Activated gamma-delta T cell (primary cell): ENCODE results near the gene CDC14A.
A peak's percentile ranks its signal among the peaks of the same experiment; 100 is the strongest.
"Not testable (repeated sequence)": the region's sequence is repeated elsewhere in the genome, so short reads cannot be mapped to it uniquely, and the experiment has no call there.

Experiments
- DNase-seq: peaks from one replicate; lab custom pipeline; 2025; lab: John Stamatoyannopoulos, UW
- total RNA-seq, 2 donors: gene quantifications; one replicate each; lab custom pipeline; 2026; lab: John Stamatoyannopoulos, UW

Gene CDC14A, protein sequence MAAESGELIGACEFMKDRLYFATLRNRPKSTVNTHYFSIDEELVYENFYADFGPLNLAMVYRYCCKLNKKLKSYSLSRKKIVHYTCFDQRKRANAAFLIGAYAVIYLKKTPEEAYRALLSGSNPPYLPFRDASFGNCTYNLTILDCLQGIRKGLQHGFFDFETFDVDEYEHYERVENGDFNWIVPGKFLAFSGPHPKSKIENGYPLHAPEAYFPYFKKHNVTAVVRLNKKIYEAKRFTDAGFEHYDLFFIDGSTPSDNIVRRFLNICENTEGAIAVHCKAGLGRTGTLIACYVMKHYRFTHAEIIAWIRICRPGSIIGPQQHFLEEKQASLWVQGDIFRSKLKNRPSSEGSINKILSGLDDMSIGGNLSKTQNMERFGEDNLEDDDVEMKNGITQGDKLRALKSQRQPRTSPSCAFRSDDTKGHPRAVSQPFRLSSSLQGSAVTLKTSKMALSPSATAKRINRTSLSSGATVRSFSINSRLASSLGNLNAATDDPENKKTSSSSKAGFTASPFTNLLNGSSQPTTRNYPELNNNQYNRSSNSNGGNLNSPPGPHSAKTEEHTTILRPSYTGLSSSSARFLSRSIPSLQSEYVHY
- total RNA-seq = 143 to 195 reads per million in 2 donors

DNA sequence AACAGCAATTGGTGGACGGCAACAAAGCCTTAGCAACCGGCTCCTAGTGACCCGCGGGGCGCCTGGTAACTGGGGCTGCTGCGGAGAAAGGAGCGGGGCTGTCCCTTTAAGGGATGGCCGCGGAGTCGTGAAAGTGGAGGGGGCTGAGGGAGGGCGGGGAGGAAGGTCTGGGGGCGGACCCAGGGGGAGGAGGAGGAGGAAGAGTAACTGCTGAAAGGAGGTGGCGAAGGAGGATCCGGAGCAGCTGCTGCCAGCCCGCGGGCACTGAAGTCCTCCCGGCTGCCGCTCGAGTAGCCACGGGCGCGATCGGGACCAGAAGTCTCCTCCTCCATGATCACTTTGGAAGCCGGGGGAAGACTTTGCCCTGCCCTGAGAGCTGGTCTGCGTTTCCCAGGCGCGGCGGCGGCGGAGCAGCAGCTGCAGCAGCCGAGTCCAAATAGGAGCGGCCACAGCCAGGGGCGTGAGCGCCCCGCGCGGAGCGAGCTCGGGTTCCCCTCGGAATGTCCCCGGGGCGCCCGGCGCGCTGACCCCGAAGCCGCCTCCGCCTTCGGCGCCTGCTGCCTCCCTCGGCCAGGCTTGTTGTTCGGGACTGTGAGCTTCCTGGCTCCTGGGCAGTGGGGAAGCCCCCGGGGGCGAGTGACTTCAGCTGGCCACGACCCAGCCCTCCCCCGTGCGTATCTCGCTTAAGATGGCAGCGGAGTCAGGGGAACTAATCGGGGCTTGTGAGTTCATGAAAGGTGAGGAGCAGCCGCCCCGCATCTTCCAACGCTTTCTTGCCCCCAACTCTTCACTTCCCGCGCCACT is at the start of gene CDC14A:
TSS of gene CDC14A (plus strand) at position 240 of the 804 bp plus-strand sequence. CDS start at position 689, 449 bp downstream.
- DNase-seq = peak; percentile 73

DNA sequence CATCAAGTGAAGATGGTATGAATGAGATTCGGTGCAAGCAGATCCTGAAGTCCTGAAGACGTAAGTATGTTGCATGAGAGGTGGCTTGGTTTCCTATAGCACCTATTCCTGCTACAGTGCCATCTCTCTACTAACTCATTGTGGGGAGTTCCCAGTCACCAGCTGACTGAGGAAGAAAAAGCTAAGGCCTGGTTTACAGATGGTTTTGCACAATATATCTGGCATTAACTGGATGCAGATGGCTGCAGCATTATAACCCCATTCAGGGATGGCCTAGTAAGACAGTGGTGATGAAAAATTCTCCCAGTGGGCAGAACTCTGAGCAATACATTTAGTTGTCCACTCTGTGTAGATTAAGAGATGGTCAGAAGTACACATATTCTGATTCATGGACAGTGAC is 49.6 kb upstream of the CDC14A start:
- DNase-seq = no peak

DNA sequence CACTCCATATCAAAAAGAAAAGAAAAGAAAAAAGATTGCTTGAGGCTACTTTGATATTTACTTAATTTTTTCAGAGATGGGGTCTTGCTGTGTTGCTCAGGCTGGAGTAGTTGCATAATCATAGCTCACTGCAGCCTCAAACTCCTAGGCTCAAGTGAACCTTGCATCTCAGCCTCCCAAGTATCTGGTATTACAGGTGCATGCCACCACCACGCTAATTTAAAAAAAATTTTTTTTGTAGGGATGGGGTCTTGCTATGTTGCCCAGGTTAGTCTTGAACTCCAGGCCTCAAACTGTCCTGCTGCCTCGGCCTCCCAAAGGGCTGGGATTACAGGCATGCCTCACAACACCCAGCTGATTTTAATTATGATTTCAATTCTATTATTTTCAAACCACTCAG is 48.1 kb upstream of the CDC14A start:
- no peak for DNase-seq

DNA sequence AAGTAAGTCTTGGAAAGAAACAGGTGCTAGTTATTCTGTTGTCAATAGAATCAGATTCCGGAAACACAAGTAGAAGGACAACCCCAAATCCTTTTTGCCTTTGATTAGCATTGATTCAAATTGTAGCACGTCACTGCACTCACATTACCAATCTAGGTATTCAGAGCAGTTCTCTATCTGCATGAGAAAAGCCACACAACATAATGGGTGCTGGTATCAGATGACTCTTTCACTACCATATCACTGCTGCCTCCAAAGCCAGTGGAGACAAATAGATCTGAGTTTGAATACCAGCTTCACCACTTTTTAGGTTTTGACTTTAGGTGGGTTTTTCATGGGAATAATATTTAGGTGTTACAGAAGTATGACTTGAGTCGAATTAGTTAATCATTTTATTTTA is 47.4 kb upstream of the CDC14A start:
- no peak for DNase-seq

DNA sequence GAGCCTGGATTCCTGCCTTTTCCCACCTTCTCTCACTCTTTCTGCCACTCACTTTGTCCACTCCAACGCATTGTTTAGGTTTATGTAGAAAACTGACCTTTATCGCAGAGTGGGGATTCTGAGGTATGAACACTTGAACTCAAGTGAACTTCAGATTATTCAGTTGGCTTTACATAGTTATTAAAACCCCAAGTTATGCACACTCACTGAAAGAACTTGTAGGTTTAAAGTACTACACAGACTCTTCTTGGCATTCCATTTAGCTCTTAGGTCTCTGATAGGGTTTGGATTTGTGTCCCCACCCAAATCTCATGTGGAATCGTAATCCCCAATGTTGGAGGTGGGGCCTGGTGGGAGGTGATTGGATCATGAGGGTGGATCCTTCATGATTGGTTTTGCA is 46.4 kb upstream of the CDC14A start:
- DNase-seq = no peak

DNA sequence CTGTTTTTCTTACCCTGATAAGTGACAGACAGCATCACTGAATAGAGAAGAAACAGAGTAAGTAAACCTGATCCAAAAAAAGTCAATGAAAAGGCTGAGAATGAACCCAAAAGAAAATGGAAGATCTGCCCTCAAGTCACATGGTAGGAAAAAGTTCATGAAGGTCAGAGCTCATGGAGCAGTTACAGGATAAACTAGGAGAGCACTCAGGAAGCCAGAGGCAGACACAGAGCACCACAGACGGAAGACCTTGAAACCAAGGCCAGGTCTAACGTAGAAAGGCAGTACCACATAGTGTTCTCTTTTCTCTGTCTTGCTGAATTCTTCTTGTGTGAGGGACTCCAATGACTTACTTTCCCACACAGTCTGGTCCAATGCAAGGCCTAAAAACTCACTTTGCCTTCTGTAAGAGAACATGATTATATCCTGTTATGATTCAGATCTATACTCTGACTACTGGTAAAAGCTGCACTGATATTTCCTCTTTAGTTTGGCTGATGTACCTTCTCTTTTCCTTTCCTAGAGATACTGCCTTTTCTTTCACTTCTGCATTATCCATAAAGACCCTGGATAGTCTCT is 45.5 kb upstream of the CDC14A start:
- no peak for DNase-seq

DNA sequence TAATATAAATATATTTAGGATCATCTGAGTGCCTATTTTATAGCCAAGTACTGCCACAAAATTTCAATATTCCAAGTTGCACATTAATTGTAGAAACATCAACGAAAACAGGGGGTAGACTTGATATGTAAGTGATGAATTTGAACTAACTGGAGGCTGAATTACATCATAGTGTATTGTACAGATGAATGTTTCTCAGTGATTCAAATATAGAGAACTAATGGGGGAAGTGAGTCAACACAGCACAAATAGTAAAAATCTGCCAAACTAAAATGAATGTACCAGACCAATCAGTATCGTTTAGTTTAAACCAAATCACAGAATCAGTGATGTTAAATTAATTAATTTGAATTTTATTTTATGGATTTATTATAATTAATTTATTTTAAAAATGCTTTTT is 43.5 kb upstream of the CDC14A start:
- DNase-seq = no peak

DNA sequence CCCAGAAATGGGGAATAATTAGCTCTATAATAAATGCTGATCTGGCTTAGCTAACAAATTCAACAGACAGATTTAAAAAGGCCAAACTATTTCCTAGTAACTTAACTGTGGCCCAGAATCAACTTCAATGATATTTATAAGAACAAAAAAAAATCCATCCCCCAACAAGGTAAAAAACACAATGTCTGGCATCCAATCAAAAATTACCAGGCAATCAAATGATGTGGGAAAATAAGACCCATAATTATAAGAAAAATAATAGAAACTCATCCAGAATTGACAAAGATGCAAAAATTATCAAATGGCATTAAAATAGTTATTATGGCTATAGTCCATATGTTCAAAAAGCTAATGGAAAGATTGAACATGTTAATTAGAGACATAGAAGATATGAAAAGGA is 42.4 kb upstream of the CDC14A start:
- no peak for DNase-seq

DNA sequence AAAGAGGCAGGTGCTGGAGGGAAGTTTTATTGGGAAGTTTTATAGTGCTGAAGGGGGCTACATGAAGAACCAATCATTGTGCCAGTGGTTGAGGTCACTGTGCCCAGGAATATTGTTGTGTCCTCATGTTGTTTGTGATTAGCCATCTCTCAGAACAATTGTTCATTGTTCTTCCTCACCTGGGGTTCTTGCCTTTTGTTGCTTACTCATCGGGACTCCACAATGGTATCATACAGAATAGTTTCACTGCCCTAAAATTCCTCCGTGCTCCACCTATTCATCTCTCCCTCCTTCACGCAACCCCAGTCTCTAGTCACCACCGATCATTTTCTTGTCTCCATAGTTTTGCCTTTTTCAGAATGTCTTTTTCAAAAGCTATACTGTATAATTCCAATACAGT is 38.9 kb upstream of the CDC14A start:
- DNase-seq = no peak

DNA sequence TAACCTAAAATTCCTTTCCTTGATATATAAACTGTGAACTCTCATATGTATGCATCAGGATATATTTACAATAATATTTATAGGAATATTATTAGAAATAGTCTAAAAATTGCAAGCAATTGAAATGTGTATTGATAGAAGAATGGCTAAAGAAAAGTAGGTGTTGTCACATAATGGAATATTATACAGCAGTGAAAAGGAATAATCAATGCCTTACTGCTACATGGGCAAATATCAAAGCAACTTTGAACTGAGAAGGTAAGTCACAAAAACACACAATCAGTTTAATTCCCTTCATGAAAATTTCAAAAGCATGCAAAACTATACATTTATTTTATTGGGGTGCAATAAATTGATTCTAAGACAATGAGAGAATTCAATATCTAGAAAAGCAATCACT is 35.7 kb upstream of the CDC14A start:
- no peak for DNase-seq

DNA sequence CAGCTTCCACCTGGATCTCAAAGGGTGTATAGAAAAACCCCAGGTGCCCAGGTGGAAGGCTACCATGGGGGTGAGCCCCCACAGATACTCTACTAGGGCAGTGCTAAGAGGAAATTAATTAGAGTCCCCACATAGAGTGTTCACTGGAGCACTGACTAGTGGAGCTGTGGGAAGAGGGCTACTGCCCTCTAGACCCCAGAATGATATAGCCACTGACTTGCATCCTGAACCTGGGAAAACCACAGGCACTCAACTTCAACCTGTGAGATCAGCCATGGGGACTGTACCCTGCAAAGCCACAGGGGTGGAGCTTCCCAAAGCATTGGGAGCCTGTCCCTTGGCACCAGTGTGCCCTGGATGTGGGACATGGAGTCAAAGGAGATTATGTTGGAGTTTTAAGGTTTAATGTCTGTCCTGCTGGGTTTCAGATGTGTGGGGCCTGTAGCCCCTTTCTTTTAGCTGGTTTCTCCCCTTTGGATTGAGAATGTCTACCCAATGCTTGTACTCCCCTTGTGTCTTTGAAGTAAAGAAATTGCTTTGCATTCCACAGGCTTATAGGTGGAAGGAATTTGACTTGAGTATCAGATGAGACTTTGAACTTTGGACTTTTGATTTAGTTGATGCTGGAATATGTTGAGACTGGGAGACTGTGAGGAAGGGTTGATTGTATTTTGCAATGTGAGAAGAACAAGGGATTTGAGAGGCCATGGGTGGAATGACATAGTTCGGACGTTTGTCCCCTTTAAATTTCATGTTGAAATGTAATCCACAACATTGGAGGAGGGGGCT is 31.8 kb upstream of the CDC14A start:
- DNase-seq = no peak

DNA sequence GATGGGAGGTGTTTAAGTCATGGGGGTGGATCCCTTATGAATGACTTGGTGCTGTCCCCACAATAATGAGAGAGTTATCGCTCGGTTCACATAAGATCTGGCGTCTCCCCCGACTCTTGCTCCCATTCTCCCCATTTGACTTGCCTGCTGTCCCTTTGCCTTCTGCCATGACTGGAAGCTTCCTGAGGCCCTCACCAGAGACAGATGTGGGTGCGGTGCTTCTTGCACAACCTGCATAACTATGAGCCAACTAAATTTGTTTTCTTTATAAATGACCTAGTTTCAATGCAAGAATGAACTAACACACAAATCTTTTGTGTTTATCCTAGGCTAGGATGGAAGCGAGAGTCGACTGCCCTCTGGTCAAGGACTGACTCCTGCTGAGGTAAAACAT is 31.2 kb upstream of the CDC14A start:
- DNase-seq = no peak

DNA sequence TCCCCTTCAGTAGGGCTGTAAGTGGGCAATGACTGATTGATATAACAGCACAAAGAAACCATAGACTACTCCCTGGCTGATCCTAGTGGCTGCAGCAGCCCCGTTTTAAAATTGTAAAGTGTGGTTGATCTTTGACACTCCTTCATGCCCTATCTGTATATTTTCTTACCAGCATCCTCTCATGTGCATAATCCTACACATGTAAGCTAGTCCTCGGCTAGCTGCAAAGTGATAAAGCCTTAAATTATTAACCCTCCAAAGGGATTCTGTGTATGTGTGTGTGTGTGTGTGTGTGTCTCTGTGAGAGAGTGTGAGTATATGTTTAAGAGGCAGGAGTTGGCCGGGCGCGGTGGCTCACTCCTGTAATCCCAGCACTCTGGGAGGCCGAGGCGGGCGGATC is 30.8 kb upstream of the CDC14A start:
- no peak for DNase-seq

DNA sequence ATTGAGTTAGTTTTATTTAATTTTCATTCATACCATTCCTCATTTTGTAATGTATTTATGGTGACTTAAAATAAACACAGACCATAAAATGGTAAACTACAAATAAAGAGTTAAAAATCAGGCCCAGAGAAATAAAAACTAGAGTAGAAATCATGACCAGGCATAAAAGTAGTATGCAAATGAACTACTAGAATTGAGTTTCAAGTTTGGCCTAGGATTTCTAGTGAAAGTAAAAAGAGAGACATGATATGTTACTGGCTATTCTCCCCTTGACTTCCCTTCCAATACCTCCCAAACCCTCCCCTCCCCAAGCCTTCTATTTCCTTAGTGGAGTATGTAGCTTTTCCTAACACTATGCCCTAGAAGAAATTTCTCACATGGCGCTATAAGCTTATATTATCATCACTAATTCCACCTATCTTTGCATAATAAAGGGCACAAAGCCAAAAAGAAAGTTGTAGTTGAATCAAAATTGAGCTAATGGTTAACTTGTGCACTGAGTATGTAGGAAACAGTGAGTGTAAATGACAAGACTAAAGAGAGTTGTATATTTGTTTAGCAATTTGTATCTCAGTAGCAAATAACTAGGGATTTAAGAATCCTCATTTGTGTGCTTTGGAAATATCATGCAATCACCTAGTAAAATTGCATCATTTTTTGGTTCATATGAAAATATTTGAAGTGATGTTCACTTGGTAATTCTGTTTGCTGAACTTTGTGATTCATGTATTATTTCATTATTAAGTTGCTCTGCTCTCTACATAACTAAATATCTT is 29.7 kb upstream of the CDC14A start:
- DNase-seq = no peak

DNA sequence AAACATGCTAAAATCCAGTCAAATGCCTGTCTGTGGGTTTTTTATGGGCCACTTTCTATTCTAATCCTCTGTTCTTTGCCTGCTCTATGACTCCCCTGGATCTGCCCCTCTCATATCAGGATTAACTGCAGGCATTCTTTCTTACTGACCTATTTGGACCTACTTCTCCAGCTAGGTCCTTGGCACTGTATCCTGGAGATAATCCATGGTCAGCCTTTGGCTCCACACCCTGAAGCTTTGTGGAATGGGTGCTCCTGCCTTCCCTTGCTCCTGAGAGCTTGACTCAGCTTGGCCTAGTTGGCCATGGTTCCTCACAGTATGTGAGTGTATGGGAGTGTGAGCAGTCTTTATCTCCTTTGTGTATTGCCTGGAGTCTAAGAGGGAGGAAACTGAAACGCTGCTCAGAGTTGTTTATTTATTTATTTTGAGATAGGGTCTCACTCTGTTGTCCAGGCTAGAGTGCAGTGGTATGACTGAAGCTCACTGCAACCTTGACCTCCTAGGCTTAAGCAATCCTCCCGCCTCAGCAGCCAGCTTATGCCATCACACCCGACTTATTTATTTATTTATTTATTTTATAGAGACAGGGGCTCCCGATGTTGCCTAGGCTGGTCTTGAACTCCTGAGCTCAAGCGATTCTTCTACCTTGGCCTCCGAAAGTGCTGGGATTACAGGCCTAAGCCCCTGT is 28.7 kb upstream of the CDC14A start:
- DNase-seq = no peak

DNA sequence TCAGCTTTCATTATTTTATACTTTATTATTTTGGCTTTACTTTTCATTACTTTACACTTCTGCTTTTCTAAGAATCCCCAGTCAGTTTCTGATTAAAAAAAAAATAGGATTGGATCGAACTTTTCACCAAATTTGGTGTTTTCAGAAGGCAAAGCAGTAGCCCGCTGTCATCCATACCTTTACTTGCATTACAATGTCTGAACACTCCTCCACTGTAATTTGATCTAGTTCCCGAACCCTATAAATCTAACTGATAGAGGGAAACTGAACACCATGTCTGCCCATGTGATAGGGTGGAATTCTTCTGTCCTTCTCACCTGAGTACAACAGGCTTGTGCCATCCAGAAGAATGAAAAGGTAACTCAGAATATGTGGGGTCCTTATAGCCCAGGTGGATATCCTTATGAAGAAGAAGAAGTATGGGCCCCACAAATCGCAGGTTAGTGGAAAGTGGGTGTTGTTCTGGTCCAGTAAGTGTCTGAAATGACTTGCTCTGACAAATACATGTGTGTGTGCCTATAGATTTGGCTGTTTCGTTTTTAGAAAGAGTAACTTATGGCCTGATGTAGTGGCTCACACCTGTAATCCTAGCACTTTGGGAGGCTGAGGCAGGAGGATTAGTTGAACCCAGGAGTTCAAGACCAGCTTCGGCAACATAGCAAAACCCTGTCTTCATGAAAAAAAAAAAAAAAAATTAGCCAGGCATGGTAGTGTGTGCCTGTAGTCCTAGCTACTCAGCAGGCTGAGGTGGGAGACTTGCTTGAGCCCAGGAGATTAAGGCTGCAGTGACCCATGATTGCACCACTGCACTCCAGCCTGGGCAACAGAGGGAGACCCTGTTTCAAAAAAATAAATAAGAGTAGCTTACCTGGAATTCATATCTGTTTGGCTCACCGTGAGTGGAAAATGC is 26.6 kb upstream of the CDC14A start:
- no peak for DNase-seq

DNA sequence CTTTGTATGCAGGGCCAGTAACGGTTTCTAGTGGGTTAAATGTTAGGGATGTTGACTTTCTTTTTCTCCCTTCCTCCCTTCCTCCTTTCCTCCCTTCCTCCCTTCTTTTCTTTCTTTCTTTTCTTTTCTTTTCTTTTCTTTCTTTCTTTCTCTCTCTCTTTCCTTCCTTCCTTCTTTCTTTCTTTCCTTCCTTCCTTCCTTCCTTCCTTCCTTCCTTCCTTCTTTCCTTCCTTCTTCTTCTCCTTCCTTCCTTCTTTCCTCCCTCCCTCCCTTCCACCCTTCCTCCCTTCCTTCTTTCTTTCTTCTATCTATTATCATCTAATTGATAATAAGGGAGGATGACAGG is 26.0 kb upstream of the CDC14A start:
- not testable (repeated sequence) for DNase-seq

DNA sequence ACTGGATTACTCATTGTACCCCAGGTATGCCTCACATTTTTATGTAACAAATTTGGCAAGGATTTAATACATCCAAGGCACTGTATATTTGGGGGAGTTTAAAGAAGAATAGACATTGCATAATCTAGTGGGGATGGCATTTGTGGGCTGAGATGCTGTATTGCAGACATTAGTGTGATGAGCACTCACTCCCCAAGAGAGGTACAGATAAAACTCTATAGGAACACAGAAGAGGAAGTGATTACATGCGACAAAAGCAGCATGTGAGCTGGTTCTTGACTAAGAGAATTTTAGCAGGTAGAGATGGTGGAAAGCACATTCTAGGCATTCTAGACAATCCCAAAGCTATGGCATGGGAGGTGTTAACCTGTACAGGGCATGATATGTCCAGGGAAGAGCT is 24.2 kb upstream of the CDC14A start:
- no peak for DNase-seq

DNA sequence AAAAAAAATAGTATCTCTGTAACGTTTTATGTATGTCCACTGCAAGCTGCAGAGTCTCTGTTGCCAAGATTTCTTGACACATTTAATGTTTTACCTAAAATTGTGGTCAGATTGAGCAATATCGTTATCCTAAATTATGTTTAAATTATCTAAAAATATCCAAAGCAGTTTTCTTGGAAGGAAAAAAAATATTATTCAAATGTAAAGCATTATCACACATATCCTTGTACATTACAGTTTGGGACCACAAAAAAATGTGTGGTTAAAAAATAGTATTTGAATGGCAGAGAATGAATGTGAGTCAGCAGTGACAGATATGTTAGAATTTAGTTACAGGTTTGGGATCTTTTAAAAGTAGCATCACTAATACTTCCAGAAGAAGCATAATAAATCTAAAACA is 21.2 kb upstream of the CDC14A start:
- DNase-seq = not testable (repeated sequence)
